NCI-H2227 (cell line): ENCODE data around the gene FSTL4.

Source experiments
- DNase-seq: peaks from one replicate; lab custom pipeline; 2025; ENCODE audit not compliant: unreplicated experiment; lab: John Stamatoyannopoulos, UW

Gene FSTL4

DNA sequence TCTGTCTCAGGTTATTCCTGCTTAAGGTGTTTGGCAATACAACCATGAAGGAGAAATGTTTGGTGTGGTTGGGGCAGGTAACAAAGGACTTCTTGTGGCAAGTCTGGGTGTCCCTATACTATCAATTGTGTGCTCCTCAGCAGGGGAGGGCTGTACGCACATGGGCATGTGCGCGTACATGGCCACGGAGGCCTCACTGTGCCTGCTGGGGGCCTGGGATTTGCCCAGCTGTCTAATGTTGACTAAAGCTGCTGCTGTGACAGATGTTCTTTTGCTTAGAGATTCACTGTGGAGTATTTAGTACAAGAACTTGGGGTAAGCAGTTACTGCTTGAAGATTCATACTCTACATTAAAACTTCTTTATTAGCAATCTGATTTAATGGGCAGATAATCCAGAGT lies 463.0 kb downstream of the FSTL4 start:
- DNase-seq, result no peak

DNA sequence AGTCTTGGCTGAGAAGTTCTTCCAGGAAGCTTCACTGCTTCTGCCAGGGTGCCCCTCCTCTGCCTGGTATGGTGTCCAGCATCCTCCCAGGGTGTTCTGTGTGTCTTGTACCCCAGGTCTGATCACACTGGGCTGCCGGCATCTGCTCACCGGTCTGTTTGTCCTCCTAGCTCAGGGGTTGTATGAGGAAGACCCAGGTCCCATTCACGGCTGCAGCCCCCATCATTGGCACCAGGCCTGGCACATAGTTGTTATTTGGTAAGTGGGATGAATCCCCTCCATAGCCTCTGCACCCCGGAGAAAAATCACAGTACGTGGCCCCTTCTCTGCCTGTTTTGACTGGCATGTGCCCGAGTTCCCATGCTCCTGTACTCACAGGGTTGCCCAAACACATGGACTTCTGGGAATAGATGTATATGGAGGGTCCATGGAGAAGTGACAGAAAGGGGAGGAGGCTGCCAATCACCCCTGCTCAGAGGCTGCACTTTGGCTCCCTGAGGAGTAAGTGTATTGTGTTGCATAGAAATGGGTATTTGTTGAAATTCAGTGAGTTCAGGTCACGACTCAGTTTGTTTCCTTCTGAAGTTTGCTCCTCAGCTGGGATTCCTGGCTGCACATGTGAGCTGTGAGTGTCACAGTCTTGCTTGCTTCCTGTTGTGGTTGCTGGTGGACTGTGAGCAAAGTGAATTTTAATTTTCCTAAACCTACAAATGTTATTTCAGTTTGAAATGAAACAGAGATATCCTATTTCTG lies 464.4 kb downstream of the FSTL4 start:
- DNase-seq, result no peak

DNA sequence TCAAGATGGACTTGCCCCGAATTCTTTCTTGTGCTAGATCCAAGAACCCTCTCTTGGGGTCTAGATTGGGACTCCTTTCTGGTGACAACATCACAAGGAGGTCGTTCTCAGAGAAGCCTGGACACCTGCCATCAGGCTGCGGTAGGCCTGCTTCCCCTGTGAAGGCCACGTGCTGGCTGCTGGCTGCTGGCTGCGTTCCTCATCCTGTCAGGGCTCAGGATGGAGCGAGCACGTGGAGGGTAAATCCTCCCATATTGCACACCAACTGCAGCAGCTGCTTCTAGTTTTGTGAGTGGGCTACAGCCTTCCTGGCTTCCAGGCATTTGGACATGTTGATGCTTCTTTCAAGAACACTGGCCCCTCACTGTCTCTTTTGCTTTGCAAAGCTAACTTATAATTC lies 464.9 kb downstream of the FSTL4 start:
- DNase-seq, result no peak
